IPS-18c (cell line): ENCODE data around the gene EEFSEC.

Experiments used
- H3K4me3 ChIP-seq: 2 replicates; pipeline ENCODE4 v1.7.0; 2013; ENCODE audit warnings: low read depth, mild to moderate bottlenecking, low read length, moderate library complexity; ENCODE audit not compliant: insufficient read depth
- H3K9me3 ChIP-seq: one replicate; pipeline ENCODE4 v1.6.1; 2013; ENCODE audit warnings: mild to moderate bottlenecking, low read length, moderate library complexity; ENCODE audit not compliant: control insufficient read depth, insufficient read depth

Gene EEFSEC

GRCh38 chr3:128404276-128405068, 251.2 kb downstream of the EEFSEC start:
- no peaks in the 10 kb centered on the region for H3K9me3 ChIP-seq
- no peak overlapping the region for H3K4me3 ChIP-seq

GRCh38 chr3:128405554-128406277, 252.4 kb downstream of the EEFSEC start:
- Histone ChIP-seq H3K4me3 (no peak overlapping the region), H3K9me3 (no peaks in the 10 kb centered on the region)

DNA sequence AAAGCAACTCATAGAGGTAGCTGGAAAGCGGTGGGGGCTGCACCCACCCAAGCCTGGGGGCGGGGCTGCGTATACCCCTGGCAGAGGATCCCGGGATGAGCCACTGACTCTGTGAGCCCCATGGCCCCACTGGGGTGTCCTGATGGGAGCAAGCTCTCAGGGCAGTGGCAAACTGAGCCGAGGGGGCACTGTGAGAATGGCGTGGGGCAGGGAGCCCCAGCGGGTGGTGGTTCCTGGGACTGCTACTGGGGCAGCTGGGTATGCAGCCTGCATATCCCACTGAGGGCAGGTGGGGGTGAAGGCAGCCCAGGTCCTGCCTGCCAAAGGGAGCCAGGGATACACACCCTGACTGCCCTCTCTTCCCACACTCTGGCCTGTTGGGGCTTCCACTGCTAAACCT, 254.0 kb downstream of the EEFSEC start:
- no peaks in the 10 kb centered on the region for H3K9me3 ChIP-seq

GRCh38 chr3:128408012-128408692, 254.9 kb downstream of the EEFSEC start:
- no peaks in the 10 kb centered on the region for H3K9me3 ChIP-seq
- H3K4me3 ChIP-seq = no peak overlapping the region

More for the DNA sequence above, 254.0 kb downstream of the EEFSEC start:
- H3K4me3 ChIP-seq = no peak overlapping the region

GRCh38 chr3:128408693-128409623, 255.7 kb downstream of the EEFSEC start:
- no peak overlapping the region for H3K4me3 ChIP-seq
- no peaks in the 10 kb centered on the region for H3K9me3 ChIP-seq

- Histone ChIP-seq H3K9me3 (no peaks in the 10 kb centered on the region), H3K4me3 (no peak overlapping the region)
Measured at GRCh38 chr3:128409624-128410581, 256.6 kb downstream of the EEFSEC start.

DNA sequence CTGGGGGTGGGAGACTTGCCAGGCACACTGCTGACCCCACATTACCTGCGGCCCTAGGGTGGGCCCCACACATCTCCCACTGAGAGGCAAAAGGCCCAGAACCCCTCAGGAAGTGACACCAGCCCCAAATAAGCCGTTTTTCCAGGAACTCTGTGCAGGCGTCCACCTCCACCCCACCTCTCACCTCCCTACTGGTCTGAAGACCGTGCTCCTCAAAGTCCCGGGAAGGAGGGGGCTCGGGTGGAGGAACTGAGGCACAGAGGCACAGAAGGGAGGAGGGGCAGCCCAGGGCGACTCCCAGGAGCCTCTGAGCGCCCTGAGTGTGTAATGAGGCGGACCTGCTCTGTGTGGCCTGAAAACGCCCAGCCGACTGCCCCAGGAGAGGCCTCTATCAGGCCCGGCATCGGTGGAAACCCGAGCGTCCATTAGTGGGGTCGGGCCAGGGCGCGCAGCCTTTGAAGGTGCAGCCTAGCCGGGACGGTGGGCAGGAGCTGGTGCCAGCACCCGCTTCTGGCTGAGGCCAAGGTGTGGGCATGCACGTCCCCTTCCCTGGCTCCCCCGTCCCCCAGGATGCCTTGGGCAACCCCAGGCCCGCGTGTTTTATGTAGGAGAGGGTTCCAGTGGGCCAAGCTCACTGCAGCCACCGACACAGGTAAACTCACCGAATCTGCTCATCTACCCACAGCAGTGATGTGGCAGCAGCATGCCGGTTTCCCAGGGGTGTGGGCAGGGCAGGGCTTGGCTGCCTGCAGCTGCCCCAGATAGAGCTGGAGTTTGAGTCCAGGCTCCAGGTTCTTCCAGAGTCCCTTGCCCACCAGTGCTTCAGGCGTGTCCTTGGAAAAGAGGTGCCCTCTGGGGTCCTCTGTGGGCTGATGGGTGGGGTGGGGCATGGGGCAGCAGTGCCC, 257.6 kb downstream of the EEFSEC start:
- H3K9me3 ChIP-seq = no peaks in the 10 kb centered on the region
- no peak overlapping the region for H3K4me3 ChIP-seq

DNA sequence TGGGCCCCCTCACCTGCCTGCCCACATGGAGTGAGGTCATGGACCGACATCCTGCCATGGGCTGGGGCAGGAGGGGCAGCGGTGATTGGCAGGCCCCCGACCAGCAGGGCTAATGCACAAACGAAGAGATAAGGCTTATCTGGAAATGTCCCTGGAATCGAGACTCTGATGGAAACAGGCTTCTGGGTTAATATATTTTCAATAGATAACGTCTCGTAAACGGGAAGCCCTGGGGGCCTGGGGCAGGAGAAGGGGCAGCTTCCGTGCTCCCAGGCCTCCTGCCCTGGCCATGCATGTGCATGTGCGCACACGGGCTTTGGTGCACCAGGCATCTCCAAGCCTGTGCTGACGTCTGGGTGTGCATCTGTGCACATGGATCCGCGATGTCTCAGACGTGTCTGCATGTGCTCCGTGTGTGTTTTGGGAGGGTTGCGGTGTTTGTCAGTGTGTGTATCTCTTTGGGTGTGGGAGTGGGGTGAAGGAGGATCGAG, 258.3 kb downstream of the EEFSEC start:
- Histone ChIP-seq H3K4me3 (no peak overlapping the region), H3K9me3 (no peaks in the 10 kb centered on the region)

- no peak overlapping the region for H3K4me3 ChIP-seq
Measured at GRCh38 chr3:128412180-128413002, 259.1 kb downstream of the EEFSEC start.

GRCh38 chr3:128413003-128413370, 259.7 kb downstream of the EEFSEC start:
- Histone ChIP-seq H3K9me3 (no peaks in the 10 kb centered on the region), H3K4me3 (no peak overlapping the region)

More at GRCh38 chr3:128412180-128413002, 259.1 kb downstream of the EEFSEC start:
- no peaks in the 10 kb centered on the region for H3K9me3 ChIP-seq

DNA sequence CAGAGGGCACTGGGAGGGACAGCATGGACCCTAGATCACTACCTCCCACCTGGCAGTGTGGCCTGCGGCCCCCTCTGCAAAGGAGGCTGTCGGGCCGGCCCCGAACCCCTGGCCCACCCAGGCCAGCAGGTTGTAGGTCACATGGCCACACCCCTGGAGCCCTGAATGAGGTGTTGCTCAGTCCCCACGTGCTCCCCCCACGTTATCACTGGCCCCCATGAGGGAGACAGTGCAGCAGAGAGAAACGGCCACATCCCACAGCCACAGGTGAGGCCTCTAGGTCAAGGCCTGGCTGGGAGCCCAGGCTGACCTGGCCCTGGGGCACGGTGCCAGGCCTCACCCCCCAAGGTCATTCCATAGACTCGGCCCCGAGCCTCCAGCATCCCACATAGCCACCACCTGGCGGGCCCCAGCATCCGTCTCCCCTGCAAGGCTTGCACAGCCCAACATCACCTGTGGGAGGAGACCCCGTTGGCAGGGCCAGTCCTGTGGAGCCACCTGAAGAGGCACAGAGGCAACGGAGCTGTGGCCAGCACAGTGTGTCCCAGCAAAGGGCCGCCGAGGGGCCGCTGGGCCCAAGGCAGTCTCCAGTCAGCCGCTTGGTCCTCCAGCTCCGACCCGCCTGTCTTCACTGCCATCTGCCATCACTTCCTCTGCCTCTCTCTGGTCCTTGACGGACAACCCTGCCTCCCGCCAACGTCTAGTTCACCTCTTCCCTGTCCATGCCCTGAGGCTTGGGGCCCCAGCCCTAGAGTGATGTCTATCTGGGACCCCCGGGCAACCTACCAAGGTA, 260.3 kb downstream of the EEFSEC start:
- Histone ChIP-seq H3K9me3 (no peaks in the 10 kb centered on the region), H3K4me3 (no peak overlapping the region)

DNA sequence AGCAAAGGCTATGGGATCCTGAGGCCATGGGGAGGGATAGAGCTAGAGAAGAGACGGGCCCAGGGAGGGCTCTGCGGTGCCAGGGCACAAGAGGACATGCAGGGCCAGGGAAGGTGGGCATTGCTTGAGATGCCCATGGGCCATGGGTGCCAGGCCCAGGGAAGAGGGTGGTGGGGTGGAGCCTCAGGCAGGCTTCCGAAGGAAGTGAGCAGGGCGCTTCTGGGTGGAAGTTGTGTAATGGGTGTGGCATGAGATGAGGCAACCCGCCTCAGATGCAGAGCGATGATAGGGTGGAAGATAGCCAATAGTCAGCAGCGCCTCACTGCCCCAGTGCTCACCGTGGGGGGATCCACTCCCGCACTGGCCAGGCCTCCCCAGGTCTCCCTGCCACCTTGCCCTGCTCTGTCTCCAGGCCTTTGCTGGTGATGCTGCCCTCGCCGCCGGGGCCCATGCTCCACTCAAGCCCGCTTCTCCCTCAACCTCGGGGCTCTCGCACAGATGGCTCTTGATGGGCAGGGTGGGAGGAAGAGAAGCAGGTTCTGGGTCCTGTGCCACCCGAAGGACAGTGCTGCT, 262.0 kb downstream of the EEFSEC start:
- no peak overlapping the region for H3K4me3 ChIP-seq

DNA sequence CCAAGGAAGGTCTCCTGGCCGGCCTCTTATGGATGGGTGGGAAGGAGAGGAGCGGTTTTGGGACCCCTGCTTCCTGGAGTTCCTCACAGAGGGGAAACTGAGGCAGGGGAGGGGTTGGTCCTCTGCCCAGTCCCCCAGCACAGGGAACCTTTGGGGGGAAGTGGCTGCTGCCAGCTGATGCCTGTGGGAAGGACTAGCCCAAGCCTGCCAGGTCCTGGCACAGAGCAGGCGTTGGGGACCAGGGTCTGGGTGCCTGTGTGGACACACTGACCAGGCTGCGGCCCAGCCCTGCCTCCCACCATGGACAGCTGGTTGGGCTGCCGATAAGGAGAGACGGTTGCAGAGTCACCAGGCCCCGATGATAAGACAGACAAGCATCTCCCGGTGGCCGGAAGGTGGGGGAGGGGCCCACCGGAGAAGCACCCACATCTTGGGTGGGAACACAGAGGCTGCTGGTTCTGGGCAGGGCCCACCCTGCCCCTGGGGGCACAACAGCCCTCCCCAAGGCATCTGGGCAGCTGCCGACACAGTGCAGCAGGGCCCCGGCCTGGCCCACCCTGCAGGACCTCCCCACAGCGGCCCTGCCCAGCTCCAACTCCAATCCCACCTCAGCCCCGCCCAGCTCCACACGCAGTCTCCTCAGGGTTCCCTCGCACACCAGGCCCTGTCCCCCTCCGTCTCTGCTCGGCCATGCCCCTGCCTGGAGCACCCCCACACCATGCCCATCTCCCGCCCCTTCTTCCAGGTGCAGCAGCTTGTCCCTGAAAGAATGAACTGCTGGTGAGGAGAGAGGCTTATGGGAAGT, 262.7 kb downstream of the EEFSEC start:
- H3K4me3 ChIP-seq = no peak overlapping the region
- H3K9me3 ChIP-seq = no peaks in the 10 kb centered on the region

More for the DNA sequence above, 262.0 kb downstream of the EEFSEC start:
- no peaks in the 10 kb centered on the region for H3K9me3 ChIP-seq
